Measurements from ENCODE around the gene COL11A1.

COL11A1 gene

GRCh38 chr1:103024051-103024450 lies 84.3 kb downstream of the COL11A1 start:
- no peak overlapping the region for H3K27ac ChIP-seq
- TF ChIP-seq ZFX (IDR thresholded peaks at IDR 0.05) (no peak), CTCF (conservative IDR thresholded peaks at IDR 0.05) (no peak)

DNA sequence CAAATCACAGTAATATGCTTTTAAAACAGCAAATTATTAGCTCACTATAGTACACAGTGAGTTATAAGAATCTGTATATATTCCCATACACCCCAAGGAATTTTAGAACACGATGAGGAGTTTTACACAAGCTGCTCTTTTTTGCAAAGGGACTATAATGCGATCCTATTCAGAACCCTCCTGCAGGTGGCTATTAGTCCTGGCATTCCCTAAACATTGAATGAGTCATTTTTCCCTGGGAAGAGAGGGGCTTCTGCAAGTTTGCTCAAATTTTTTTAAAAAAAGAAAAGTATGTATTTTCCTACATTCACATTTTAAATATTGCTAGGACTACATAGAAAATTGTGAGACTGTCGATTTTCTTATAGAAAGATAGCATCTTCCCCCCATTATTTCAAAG lies 106.3 kb downstream of the COL11A1 start:
- H3K27ac ChIP-seq, result no peak overlapping the region
- no peak for TF ChIP-seq ZFX (IDR thresholded peaks at IDR 0.05)
- TF ChIP-seq CTCF (conservative IDR thresholded peaks at IDR 0.05), result no peak

DNA sequence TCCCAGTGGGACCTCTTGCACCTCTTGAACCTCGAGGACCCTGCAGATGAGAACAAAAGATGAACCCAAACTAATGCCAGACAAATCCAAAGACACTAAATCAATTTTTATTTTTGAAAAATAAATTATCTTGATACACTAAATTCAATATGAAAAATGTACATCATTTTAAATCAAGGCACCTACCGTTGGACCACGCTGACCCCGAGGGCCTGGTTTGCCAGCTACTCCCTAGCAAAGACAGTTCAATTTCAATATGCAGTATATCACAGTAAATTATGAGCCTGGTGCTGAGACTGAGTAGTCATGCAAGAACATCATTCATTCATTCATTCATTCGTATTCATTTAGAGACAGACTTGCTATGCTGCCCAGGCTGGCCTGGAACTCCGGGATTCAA lies 129.4 kb downstream of the COL11A1 start:
- no peak overlapping the region for H3K27ac ChIP-seq
- TF ChIP-seq ZFX (IDR thresholded peaks at IDR 0.05) (no peak), CTCF (conservative IDR thresholded peaks at IDR 0.05) (no peak)

DNA sequence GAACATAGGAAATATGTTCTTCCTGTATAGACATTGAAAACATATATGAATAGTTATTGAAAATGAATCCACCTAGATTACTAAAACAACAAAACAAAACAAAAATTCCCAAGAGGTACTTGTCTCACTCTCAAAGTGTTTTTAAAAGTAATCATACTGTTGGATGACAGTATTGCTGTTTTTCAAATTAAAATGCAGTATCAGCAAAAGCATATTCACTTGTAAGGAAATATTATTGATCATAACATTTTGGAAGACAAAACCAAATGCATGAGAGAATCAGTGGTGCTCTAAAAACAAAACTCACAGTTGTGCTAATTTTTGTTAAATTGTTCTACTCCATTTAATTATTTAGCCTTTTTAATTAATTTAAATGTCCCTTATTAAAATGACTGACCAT lies 131.0 kb downstream of the COL11A1 start:
- TF ChIP-seq CTCF (conservative IDR thresholded peaks at IDR 0.05), result no peak
- no peak for TF ChIP-seq ZFX (IDR thresholded peaks at IDR 0.05)
- no peak overlapping the region for H3K27ac ChIP-seq

DNA sequence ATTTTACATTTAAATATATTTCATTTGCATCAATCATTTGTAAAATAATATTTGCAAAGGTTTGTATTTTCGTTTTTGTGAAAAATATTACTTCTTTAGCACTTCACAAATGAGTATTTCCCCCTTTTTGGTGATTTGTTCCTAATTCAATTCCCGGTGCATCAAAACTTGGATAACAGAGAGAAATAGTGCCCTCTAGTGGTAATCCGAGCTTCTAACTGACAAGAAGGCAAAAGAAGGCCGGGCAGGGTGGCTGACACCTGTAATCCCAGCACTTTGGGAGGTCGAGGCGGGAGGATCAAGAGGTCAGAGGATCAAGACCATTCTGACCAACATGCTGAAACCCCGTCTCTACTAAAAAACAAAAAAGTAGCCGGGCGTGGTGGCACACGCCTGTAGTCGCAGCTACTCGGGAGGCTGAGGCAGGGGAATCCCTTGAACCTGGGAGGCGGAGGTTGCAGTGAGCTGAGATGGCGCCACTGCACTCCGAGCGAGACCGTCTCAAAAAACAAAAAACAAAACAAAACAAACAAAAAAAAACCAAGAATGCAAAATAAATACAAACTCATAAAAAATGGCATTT lies 137.7 kb downstream of the COL11A1 start:
- H3K27ac ChIP-seq, result no peak overlapping the region
- TF ChIP-seq ZFX (IDR thresholded peaks at IDR 0.05) (no peak), CTCF (conservative IDR thresholded peaks at IDR 0.05) (peak; percentile 84)

- TF ChIP-seq ZFX (IDR thresholded peaks at IDR 0.05), result no peak
- TF ChIP-seq CTCF (conservative IDR thresholded peaks at IDR 0.05), result no peak
- H3K27ac ChIP-seq, result no peak overlapping the region
Observed at GRCh38 chr1:102967786-102968185, 140.5 kb downstream of the COL11A1 start.

GRCh38 chr1:102961549-102961948 lies 146.8 kb downstream of the COL11A1 start:
- no peak overlapping the region for H3K27ac ChIP-seq
- TF ChIP-seq ZFX (IDR thresholded peaks at IDR 0.05) (no peak), CTCF (conservative IDR thresholded peaks at IDR 0.05) (no peak)
